Activated CD8-positive, alpha-beta T cell treated with anti-CD3 and anti-CD28 coated beads for 36 hours (primary cell): ENCODE measurements around the gene GNG2. TPM values are rescaled to one million over a fixed set of nuclear protein-coding genes. Genes with fewer than 3 reads are reported as not detected.

ENCODE experiments used
- ATAC-seq: fragments of 200-7000 bp; cut with Tn5 transposase; one replicate; pipeline ENCODE4 v1.10.0; 2021; ENCODE audit warnings: mild to moderate bottlenecking, moderate library complexity
- CTCF ChIA-PET: fragments of 350-600 bp; sonication (Branson Sonifier 250); formaldehyde crosslinking; loops from one replicate; lab custom pipeline; 2021; ENCODE audit warnings: antibody characterized with exemption; lab: Charles Lee
- POLR2A ChIA-PET: fragments of 350-600 bp; sonication (Branson Sonifier 250); formaldehyde crosslinking; loops from one replicate; lab custom pipeline; 2021; ENCODE audit warnings: antibody characterized with exemption; lab: Charles Lee
- DNase-seq: peaks from one replicate; pipeline ENCODE4 v3.0.0-alpha.2; 2020
- H3K27ac Mint-ChIP-seq: one replicate; pipeline ENCODE4 v1.8.0; 2021; ENCODE audit warnings: mild to moderate bottlenecking, mixed read lengths
- H3K27me3 Mint-ChIP-seq: one replicate; pipeline ENCODE4 v1.8.0; 2021; ENCODE audit warnings: mixed read lengths
- H3K36me3 Mint-ChIP-seq: one replicate; pipeline ENCODE4 v1.8.0; 2021; ENCODE audit warnings: low read depth, mixed read lengths
- H3K4me1 Mint-ChIP-seq: one replicate; pipeline ENCODE4 v1.8.0; 2021; ENCODE audit warnings: low read depth, mixed read lengths
- H3K4me3 Mint-ChIP-seq: one replicate; pipeline ENCODE4 v1.8.0; 2021; ENCODE audit warnings: mild to moderate bottlenecking, moderate library complexity, mixed read lengths
- H3K9me3 Mint-ChIP-seq: one replicate; pipeline ENCODE4 v1.8.0; 2021; ENCODE audit warnings: mixed read lengths
- CTCF ChIP-seq: fragments of 200-600 bp; IDR thresholded peaks from one replicate; pipeline ENCODE4 v1.8.0; 2022; ENCODE audit warnings: antibody characterized with exemption, mild to moderate bottlenecking
- intact Hi-C: fragments of 100-400 bp; cut with micrococcal nuclease; formaldehyde crosslinking; loops from one replicate; pipeline ENCODE4 v1.10.0; 2022
- total RNA-seq, 2 experiments: library from RNA; stranded (reverse); gene quantifications; one replicate each; pipeline ENCODE4 v1.2.3, GENCODE V29; 2021

GNG2 gene
- total RNA-seq, 2 experiments from 2014 or later: 174 to 184 TPM

DNA sequence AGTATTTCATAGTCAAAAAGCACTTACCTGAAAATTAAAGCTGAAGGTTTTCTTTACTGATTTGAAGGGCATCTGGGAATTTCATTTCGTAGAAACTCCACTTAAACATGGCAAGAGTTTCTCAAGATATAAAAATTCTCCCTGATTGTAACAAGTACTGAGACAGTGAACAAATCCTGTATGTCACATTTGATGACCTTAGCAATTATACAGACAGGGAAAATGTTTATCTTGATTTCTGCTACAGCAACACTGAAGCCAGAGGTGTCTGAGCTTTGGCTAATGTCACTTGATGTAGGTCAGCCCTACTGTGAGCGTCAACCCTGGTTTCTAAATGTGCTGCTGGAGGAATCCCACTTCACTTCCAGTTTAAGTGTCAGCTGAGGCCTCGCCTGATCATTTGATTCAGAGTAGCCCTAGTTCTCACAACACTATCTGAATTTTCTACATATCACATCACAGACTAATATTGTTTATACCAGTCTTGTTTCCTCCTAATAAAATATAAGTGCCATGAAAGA, 149.8 kb downstream of the GNG2 start:
- no peak for TF ChIP-seq CTCF
- ATAC-seq (no peak), DNase-seq (no peak)
- Mint-ChIP-seq H3K36me3 (peaks cover 41% of the 10 kb centered on the region), H3K4me1 (no peaks in the 10 kb centered on the region), H3K9me3 (no peaks in the 10 kb centered on the region), H3K4me3 (no peak overlapping the region), H3K27ac (no peak overlapping the region), H3K27me3 (no peaks in the 10 kb centered on the region)
- ChIA-PET POLR2A (no interaction called here), CTCF (interaction anchor here (0.8 to 6.3 kb wide), 3 partner anchors 16 to 115 kb away, joined by 3 to 34 read pairs (median 4); no protein-coding TSS in a partner anchor)
- intact Hi-C loops: no loop called here

GRCh38 chr14:52011523-52011922, 151.1 kb downstream of the GNG2 start:
- intact Hi-C loops: no loop called here
- H3K36me3 Mint-ChIP-seq: peaks cover 32% of the 10 kb centered on the region
- ChIA-PET POLR2A (no interaction called here), CTCF (interaction anchor here (6.3 kb wide), 1 partner anchor 18 kb away, joined by 34 read pairs; no protein-coding TSS in a partner anchor)
- TF ChIP-seq CTCF: no peak
- no peaks in the 10 kb centered on the region for H3K4me1 Mint-ChIP-seq
- no peak for ATAC-seq
- no peaks in the 10 kb centered on the region for H3K9me3 Mint-ChIP-seq
- peaks cover 3% of the 10 kb centered on the region for H3K27me3 Mint-ChIP-seq
- no peak for DNase-seq
- no peak overlapping the region for H3K27ac Mint-ChIP-seq
- H3K4me3 Mint-ChIP-seq: no peak overlapping the region

GRCh38 chr14:52012635-52013034, 152.2 kb downstream of the GNG2 start:
- ChIA-PET POLR2A (no interaction called here), CTCF (interaction anchor here (1.5 to 6.3 kb wide), 3 partner anchors 10 to 260 kb away, joined by 3 to 34 read pairs (median 6); no protein-coding TSS in a partner anchor)
- Mint-ChIP-seq H3K27me3 (peaks cover 5% of the 10 kb centered on the region), H3K4me1 (no peaks in the 10 kb centered on the region), H3K27ac (no peak overlapping the region), H3K4me3 (no peak overlapping the region), H3K36me3 (peaks cover 27% of the 10 kb centered on the region), H3K9me3 (no peaks in the 10 kb centered on the region)
- ATAC-seq (no peak), DNase-seq (no peak)
- no peak for TF ChIP-seq CTCF
- intact Hi-C loops: no loop called here

- intact Hi-C loops: no loop called here
- peak; percentile 42 for ATAC-seq
- peak; percentile 28 for TF ChIP-seq CTCF
- Mint-ChIP-seq H3K4me1 (no peaks in the 10 kb centered on the region), H3K4me3 (no peak overlapping the region), H3K27ac (no peak overlapping the region), H3K36me3 (peaks cover 16% of the 10 kb centered on the region), H3K9me3 (no peaks in the 10 kb centered on the region), H3K27me3 (peaks cover 5% of the 10 kb centered on the region)
- ChIA-PET CTCF (interaction anchor here (0.6 to 1.6 kb wide), 2 partner anchors 42 to 1422 kb away, joined by 3 read pairs; no protein-coding TSS in a partner anchor), POLR2A (no interaction called here)
- DNase-seq: peak; percentile 28
Observed at GRCh38 chr14:52013984-52014600, 153.7 kb downstream of the GNG2 start.

GRCh38 chr14:52014601-52015267, 154.3 kb downstream of the GNG2 start:
- Mint-ChIP-seq H3K4me3 (no peak overlapping the region), H3K27ac (no peak overlapping the region), H3K36me3 (peaks cover 13% of the 10 kb centered on the region), H3K9me3 (no peaks in the 10 kb centered on the region), H3K27me3 (peaks cover 5% of the 10 kb centered on the region), H3K4me1 (peaks cover under 1% of the 10 kb centered on the region)
- intact Hi-C loops: no loop called here
- no peak for TF ChIP-seq CTCF
- ChIA-PET CTCF (interaction anchor here (0.6 to 1.6 kb wide), 4 partner anchors 10 to 1422 kb away, joined by 3 to 4 read pairs (median 3); no protein-coding TSS in a partner anchor), POLR2A (no interaction called here)
- DNase-seq: no peak
- ATAC-seq: no peak
